H1 (cell line): ENCODE measurements around the gene ZFYVE27.

Experiments
- CEBPB ChIP-seq: IDR thresholded peaks from 2 replicates; pipeline ENCODE4 v1.6.1; 2012; ENCODE audit warnings: low read depth, low read length
- EP300 ChIP-seq, 2 experiments: IDR thresholded peaks; 1 replicate in 1 of 2; 2 replicates in 1 of 2; pipeline ENCODE4 v1.6.1; 2011 to 2012; ENCODE audit warnings: low read depth in 2 of 2, low read length in 2 of 2, mild to moderate bottlenecking in 2 of 2, borderline replicate concordance in 1 of 2, inconsistent platforms in 1 of 2, moderate library complexity in 1 of 2
- GABPA ChIP-seq: IDR thresholded peaks from 2 replicates; pipeline ENCODE4 v1.6.1; 2011; ENCODE audit warnings: mild to moderate bottlenecking, low read length, moderate library complexity, borderline replicate concordance; ENCODE audit not compliant: insufficient read depth
- TF ChIP-seq, protein P1 (sequence below), 3 experiments: IDR thresholded peaks; 1 replicate in 2 of 3; 2 replicates in 1 of 3; pipeline versions ENCODE4 v1.5.1 to v1.6.1; 2011; ENCODE audit warnings: low read length in 3 of 3, mild to moderate bottlenecking in 3 of 3, inconsistent platforms in 2 of 3, low read depth in 1 of 3, moderate library complexity in 1 of 3; ENCODE audit not compliant: insufficient read depth in 1 of 3; ENCODE audit errors: control extremely low read depth in 1 of 3
- TF ChIP-seq, protein P2 (sequence below): IDR thresholded peaks from 2 replicates; pipeline ENCODE4 v1.6.1; 2011; ENCODE audit warnings: low read length, improper control_type of control experiment

DNA sequence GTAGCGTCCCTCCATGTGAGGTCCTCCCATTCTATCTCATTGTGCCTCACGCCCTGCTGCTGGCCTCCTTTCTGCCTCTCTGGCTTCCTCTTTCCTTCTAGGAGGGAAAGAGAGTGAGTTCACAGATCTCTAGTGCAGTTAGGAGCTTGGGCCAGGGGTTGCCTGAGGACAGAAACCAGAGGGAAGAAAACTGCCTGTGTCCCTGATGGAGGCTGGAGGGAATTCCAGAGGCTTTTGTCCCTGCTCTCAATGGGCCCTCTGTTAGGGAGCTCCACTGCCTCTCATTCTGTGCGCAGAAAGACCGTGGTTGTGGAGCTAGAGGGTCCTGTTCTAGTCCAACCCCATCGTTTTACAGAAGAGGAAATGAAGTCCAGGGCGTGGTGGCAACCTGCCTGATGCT lies 18.8 kb upstream of the ZFYVE27 start:
- no peak for TF ChIP-seq EP300 (IDR thresholded peaks at IDR 0.05; ENCODE audit: borderline replicate concordance in 1 of 2, low read depth in 2 of 2, low read length in 2 of 2)
- TF ChIP-seq GABPA, result no peak
- TF ChIP-seq, protein P1, sequence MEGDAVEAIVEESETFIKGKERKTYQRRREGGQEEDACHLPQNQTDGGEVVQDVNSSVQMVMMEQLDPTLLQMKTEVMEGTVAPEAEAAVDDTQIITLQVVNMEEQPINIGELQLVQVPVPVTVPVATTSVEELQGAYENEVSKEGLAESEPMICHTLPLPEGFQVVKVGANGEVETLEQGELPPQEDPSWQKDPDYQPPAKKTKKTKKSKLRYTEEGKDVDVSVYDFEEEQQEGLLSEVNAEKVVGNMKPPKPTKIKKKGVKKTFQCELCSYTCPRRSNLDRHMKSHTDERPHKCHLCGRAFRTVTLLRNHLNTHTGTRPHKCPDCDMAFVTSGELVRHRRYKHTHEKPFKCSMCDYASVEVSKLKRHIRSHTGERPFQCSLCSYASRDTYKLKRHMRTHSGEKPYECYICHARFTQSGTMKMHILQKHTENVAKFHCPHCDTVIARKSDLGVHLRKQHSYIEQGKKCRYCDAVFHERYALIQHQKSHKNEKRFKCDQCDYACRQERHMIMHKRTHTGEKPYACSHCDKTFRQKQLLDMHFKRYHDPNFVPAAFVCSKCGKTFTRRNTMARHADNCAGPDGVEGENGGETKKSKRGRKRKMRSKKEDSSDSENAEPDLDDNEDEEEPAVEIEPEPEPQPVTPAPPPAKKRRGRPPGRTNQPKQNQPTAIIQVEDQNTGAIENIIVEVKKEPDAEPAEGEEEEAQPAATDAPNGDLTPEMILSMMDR (IDR thresholded peaks at IDR 0.05; ENCODE audit: control extremely low read depth in 1 of 3, insufficient read depth in 1 of 3, low read depth in 1 of 3, low read length in 3 of 3), result no peak
- no peak for TF ChIP-seq CEBPB
- TF ChIP-seq, protein P2, sequence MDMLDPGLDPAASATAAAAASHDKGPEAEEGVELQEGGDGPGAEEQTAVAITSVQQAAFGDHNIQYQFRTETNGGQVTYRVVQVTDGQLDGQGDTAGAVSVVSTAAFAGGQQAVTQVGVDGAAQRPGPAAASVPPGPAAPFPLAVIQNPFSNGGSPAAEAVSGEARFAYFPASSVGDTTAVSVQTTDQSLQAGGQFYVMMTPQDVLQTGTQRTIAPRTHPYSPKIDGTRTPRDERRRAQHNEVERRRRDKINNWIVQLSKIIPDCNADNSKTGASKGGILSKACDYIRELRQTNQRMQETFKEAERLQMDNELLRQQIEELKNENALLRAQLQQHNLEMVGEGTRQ, result no peak
